KOPT-K1 (cell line): ENCODE measurements around the gene TIMM44.
A peak's percentile ranks its signal among the peaks of the same experiment; 100 is the strongest.

Experiments
- H3K27ac ChIP-seq: fragments of 200-600 bp; sonication (generic); 2 replicates; pipeline ENCODE4 v1.5.1; 2016; ENCODE audit warnings: antibody characterized with exemption, mild to moderate bottlenecking, low read depth, low read length; ENCODE audit not compliant: poor library complexity, severe bottlenecking
- H3K36me3 ChIP-seq: fragments of 200-600 bp; sonication (generic); 2 replicates; pipeline ENCODE4 v1.5.1; 2017; ENCODE audit warnings: antibody characterized with exemption, mild to moderate bottlenecking, low read length, moderate library complexity; ENCODE audit not compliant: insufficient read depth
- H3K9me3 ChIP-seq: fragments of 200-600 bp; sonication (generic); 2 replicates; pipeline ENCODE4 v1.5.1; 2017; ENCODE audit warnings: antibody characterized with exemption, low read length, mild to moderate bottlenecking; ENCODE audit not compliant: insufficient read depth, poor library complexity, severe bottlenecking

The TIMM44 gene, protein sequence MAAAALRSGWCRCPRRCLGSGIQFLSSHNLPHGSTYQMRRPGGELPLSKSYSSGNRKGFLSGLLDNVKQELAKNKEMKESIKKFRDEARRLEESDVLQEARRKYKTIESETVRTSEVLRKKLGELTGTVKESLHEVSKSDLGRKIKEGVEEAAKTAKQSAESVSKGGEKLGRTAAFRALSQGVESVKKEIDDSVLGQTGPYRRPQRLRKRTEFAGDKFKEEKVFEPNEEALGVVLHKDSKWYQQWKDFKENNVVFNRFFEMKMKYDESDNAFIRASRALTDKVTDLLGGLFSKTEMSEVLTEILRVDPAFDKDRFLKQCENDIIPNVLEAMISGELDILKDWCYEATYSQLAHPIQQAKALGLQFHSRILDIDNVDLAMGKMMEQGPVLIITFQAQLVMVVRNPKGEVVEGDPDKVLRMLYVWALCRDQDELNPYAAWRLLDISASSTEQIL

DNA sequence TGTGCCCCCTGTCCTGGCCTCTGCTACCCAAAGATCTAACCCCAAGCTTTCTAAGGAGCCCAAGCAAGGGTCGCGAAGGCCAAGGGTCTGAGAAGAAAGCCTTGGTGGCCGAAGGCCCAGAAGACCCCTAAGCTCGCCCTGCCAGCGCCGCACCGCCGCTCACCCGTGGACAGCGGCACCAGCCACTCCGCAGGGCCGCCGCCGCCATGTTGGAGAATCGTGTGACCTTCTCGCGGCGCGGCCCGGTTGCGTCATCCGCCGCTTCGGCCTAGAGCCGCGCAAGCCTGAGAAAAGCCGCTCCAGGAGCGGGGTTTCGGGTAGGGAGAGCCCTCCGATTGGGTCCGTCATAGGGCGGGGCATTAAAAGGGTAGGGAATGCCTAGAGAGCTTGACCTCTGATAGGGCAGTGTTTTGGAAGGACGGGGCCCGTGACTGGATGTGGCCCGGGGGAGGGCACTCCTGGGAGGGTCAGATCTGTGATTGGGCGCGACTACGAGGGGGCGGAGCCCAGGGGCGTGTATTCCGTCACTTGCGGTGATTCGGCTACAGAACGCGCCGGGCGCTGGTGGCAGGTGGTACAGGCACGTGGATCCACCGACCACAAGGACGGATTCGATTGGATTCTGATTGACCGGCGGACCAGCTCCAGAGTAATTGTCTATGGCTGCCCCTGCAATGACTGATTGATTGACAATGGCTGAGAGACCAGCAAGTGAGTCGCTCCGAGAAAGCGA lies at the start of gene TIMM44:
Gene TIMM44 (minus strand): TSS at position 223 of the 733 bp plus-strand sequence. CDS start 15 bp downstream, at position 208.
- Histone ChIP-seq H3K27ac (peak within 1 kb of the TSS; percentile 83), H3K36me3 (peaks cover 27% of the 10 kb centered on the region; the same call in 1 of the 2 replicates), H3K9me3 (no peaks in the 10 kb centered on the region)

DNA sequence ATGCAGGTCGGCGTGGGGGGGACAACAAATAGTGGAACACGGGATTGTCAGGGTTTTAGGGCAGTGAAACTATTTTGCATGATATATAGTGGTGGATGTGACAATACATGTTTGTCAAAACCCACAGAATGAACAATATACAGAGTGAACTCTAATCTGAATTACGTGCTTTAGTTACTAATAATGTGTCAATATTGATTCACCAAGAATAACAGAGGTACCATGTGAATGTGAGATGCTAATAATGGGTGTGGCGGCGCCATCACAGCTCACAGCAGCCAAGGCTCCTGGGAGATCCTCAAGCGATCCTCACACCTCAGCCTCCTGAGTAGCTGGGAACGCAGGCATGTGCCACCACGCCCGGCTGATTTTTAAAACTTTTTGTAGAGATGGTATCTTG lies 49.1 kb upstream of the TIMM44 start:
- Histone ChIP-seq H3K27ac (no peak overlapping the region), H3K9me3 (no peaks in the 10 kb centered on the region), H3K36me3 (peaks cover 62% of the 10 kb centered on the region)

DNA sequence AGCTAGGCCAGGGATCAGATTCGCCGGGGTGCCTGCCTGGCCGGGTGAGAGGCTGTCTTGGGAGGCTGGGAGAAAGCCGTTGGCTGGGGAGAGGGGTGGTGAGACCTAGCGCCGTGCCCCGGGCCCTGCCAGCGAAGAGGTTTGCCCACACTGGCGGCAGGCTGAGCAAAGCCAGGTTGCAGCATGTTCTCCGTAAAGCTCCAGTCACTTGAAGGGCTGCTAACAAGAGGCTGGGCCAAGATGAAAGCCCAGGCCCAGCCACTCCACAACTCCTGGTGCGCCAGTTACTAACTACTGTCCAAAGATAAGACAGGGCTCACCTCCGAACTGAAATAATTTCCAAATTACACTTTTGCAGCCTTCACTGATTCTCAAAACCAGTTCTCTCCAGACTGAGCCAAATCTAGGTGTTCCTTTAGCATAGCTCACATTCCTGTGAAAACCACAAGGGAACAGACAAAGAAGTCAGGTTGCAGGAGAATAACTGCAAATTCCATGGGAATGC lies 45.7 kb upstream of the TIMM44 start:
- H3K36me3 ChIP-seq, result peaks cover 96% of the 10 kb centered on the region
- H3K27ac ChIP-seq, result no peak overlapping the region
- H3K9me3 ChIP-seq, result no peaks in the 10 kb centered on the region

DNA sequence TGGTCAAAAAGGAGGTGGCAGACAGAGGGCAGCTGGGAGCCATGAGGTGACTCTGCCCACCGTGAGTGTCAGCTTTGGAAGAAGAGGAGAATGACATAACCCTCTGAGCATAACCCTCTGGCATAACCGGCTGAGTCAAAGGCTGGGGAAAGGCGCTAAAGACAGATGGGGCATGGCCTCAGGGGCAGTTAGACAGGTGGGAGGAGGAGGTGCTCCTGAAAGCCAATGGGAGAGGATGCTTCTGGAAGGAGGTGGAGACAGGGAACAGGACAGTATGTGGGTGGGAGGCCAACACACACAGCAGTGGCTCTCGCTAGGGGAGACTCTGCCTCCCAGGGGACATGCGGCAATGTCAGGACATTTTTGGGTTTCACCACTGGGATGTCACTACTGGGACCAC lies 44.8 kb upstream of the TIMM44 start:
- Histone ChIP-seq H3K36me3 (peaks cover 100% of the 10 kb centered on the region), H3K27ac (no peak overlapping the region), H3K9me3 (no peaks in the 10 kb centered on the region)

DNA sequence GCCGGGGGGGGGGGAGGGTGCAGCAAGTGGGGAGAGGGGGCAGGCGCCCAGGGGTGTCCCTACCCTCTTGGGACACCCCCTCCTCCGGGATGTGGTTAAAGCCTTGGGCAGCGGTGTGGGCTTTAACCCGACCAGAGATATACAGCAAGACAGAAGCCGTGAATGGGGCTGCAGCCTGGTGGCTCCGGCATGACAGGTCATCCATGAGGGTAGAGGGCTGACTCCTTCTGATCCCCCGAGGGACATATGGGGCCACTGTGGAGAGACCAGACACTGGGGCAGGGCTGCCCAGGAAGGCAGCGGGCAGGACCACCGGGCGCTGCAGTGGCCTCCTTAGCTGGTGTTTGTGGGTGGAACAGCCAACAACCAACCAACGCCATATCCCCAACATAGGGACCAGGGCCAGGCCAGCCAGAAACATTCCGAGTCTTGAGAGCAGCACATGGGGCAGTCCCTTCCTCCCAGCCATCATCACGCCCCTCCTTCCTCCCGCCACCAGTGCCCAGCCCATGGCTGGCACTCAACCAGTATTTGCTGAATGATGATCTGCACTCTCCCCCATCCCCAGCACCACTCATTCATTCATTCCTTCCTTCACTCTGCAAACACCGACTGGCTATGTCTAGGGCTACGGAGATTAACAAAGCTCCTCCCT lies 43.8 kb upstream of the TIMM44 start:
- H3K27ac ChIP-seq, result no peak overlapping the region
- peaks cover 100% of the 10 kb centered on the region for H3K36me3 ChIP-seq
- no peaks in the 10 kb centered on the region for H3K9me3 ChIP-seq

DNA sequence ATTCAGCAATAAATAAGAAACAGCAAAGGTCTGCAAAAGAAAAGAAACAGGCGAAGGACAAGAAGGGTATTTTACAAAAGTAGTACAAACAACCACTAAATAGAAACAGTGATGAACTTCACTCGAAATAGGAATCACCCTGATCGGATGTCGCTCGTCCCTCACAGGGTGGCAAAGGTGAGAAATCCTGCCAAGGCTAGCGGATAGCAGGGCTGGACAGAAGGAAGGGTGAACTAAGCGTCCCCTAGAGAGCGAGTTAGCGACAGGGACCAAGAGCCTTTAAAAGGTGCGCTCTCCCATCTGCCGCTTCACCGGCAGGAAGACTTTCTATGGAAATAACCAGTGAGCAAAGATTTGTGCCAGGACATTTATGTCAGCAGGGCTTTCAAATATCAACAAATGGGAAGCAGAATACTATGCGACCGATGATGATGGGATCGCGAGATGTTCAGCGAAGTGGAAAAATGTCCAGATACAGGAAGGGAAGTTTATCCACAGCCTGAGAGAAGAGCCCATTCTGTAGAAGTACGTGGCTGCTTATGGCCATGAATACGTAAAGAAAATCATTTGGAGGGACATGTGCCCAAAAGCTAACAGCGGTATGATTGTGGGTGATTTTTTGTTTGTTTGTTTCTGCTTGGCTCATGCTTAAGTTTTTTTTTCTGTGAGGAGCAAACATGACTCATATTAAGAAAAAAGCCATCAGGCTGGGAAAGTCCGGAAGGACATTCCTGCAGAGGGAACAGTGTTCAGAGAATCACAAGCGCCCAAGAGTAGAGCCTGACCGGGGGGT lies 43.1 kb upstream of the TIMM44 start:
- Histone ChIP-seq H3K9me3 (no peaks in the 10 kb centered on the region), H3K36me3 (peaks cover 100% of the 10 kb centered on the region), H3K27ac (no peak overlapping the region)

DNA sequence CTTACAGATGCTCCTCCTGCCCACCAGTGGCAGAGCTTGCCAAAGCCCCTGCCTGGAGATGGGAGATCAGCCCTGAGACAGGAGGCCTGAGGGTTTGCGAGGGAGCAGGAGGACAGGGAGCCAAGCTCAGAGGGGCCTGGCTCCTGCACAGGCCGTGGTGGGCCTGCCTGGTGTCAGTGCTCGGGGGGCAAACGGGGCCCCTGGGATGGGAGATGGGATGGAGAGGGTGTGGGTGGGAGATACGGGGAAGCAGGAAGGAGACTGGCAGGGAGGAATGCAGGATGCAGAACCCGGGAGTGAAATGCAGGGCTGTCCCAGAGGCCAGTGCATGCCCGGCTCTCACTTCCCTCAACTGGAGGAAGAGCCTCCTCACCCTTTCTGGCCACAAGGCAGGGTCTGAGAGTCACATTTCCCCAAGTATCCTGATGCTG lies 42.0 kb upstream of the TIMM44 start:
- H3K27ac ChIP-seq, result no peak overlapping the region
- H3K36me3 ChIP-seq, result peaks cover 100% of the 10 kb centered on the region
- H3K9me3 ChIP-seq, result no peaks in the 10 kb centered on the region

DNA sequence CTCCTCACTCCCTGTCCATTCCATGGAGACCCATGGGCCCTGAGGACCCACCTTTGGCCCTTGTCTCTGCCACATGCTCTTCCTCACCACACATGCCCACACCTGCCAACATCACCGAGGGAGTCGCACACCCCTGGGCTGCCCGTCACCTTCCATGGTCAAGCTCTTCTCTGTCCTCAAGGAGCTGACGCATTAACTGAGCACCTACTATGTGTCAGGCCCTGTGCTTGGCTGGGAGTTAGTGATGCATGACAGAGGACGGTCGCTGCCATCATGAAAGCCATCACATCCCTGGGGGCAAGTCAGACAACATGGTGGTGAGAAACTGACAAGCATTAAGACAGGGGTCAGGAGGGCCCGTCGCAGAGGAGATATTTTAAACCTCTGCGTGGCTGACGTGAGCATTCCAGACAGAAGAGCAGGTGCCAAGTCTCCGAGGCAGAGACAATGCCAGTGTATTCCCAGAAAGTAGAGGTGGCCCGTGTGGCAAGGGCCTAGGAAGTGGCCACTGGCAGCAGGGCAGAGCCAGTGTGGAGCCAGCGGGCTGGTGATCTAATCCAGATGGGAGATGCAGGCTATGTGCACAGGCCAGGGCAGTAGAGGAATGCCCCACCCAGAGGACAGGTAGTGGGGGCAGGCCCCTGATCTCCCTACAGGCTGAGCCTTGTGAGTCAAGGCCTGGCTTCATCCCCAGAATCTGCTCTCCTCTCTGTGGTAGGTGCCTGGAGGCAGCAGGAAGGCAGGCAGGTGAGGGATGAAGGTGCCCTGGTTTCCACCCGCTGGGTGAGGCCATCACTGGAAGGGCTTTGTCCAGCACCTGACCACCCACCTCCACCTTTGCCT lies 40.8 kb upstream of the TIMM44 start:
- Histone ChIP-seq H3K9me3 (no peaks in the 10 kb centered on the region), H3K27ac (no peak overlapping the region), H3K36me3 (peaks cover 100% of the 10 kb centered on the region)

DNA sequence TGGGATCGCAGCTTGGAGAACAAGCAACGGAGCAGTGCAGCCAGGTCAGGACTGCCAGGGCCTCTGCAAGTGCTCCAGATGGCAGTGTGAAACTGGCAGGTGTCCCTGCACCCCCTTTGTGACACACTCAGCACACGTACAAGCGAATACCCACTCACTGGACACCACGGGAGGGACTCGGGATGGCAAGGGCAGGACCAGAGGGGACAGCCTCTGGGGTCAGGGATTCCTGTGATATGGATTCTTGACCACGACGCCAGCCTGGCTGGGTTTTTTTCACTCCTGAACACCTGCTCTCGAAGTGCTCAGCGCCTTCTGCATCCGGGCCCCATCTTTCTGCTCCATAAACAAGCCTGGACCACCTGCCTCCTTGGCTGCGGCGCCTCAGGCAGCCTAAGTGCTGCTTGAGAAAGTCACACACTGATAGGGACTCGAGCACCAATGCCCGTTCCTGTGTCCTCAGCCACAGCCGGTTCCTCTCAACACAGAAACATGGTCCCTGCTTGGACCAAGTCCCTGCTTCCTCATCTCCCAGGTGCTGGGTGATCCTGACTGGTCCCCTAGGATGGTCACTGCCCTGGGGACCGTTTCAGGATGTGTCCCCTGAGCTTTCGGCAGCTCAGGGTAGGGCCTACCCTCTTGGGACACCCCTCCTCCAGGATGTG lies 40.0 kb upstream of the TIMM44 start:
- Histone ChIP-seq H3K36me3 (peaks cover 100% of the 10 kb centered on the region), H3K27ac (no peak overlapping the region), H3K9me3 (no peaks in the 10 kb centered on the region)

DNA sequence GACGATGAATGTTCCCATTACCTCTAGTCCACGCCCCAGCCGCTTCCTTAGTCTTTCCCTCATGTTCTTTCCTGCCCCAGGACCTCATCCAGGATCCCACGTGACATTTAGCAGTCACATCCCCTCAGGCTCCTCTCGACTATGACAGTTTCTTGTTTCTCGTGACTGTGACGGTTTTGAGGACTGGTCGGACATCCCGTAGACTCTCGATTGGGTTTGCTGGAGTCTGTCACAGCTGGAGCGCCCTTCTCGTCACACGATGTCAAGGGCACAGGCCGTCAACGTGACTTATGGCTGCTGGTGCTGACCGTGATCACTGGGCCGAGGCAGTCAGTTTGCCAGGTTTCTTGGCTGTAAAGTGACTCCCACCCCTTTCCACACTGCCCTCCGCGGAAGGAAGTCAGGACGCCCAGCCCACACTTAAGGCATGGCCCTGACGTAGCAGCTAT lies 39.2 kb upstream of the TIMM44 start:
- peaks cover 100% of the 10 kb centered on the region for H3K36me3 ChIP-seq
- no peaks in the 10 kb centered on the region for H3K9me3 ChIP-seq
- no peak overlapping the region for H3K27ac ChIP-seq

DNA sequence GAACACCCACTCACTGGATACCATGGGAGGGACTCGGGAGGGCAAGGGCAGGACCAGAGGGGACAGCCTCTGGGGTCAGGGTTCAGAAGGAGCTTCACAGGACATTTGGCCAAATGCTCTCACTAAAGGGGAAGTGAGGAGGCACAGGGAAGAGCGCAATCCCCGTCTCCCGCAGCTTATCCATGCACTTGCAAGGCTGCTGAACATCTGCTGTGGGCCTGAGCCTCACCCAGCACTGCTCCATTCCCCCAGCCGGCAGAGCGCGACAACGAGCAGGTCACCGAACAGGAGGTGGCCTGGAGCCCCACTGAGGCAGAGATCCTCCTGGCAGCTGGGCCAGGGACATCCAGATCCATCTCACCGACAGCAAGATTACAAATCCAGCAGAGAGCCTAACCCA lies 38.6 kb upstream of the TIMM44 start:
- H3K9me3 ChIP-seq, result no peaks in the 10 kb centered on the region
- H3K27ac ChIP-seq, result no peak overlapping the region
- H3K36me3 ChIP-seq, result peaks cover 100% of the 10 kb centered on the region

DNA sequence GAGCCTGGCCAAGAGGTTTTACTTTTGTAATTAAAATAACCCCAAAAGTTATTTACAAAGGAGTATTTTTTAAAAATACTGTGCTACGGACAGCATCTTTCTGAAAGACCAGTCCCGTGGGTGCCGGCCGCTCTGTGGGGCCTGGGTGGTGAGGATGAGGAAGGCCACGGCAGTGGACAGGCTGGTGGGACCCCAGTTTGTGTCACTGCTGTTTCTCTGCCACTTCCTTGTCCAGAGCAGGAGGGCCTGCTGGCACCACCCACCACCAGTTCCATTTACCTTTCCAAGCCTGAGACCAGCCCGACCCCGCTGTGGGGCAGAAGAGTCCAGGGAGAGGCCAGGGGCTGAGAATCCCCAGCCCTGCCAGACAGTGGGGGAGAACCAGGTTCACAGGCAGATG lies 38.2 kb upstream of the TIMM44 start:
- no peaks in the 10 kb centered on the region for H3K9me3 ChIP-seq
- H3K27ac ChIP-seq, result no peak overlapping the region
- peaks cover 100% of the 10 kb centered on the region for H3K36me3 ChIP-seq

DNA sequence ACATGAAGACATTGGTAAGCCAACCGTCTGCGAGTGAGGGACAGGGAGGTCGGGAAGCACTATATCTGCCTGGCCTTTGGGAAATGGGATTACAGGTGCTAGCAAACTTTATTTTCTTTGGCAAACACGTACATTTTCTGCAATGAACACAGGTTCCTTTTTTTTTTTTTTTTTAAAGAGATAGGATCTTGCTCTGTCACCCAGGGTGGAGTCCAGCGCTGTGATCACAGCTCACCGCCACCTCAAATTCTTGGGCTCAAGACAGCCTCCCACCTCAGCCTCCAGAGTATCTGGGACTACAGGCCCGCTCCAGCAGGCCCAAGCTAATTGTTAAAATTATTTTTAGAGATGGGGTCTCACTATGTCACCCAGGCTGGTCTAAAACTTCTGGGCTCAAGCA lies 37.7 kb upstream of the TIMM44 start:
- H3K9me3 ChIP-seq, result no peaks in the 10 kb centered on the region
- no peak overlapping the region for H3K27ac ChIP-seq
- H3K36me3 ChIP-seq, result peaks cover 100% of the 10 kb centered on the region
